HG03196 (cell line): Measurements from ENCODE around the gene ISYNA1.

ENCODE experiments used
- ATAC-seq: cut with Tn5 transposase; IDR thresholded peaks from one replicate; pipeline ENCODE4 v1.9.1; 2021; ENCODE audit not compliant: unreplicated experiment

Gene ISYNA1

GRCh38 chr19:18437491-18438330 lies at the start of gene ISYNA1:
Gene ISYNA1 (minus strand): TSS chr19:18438133. CDS start chr19:18437979, 154 bp downstream.
- no peak for ATAC-seq

GRCh38 chr19:18486746-18487145 lies 48.8 kb upstream of the ISYNA1 start:
- ATAC-seq, result no peak

- ATAC-seq, result no peak
Observed at GRCh38 chr19:18484992-18485391, 47.1 kb upstream of the ISYNA1 start.

- no peak for ATAC-seq
Observed at GRCh38 chr19:18483119-18483890, 45.4 kb upstream of the ISYNA1 start.

- no peak for ATAC-seq
Observed at GRCh38 chr19:18481505-18482222, 43.7 kb upstream of the ISYNA1 start.

- ATAC-seq, result no peak
Observed at GRCh38 chr19:18480006-18480691, 42.2 kb upstream of the ISYNA1 start.

- ATAC-seq, result peak; percentile 81
Observed at GRCh38 chr19:18478545-18479311, 40.8 kb upstream of the ISYNA1 start.

GRCh38 chr19:18477974-18478373 lies 40.0 kb upstream of the ISYNA1 start:
- ATAC-seq, result no peak

- no peak for ATAC-seq
Observed at GRCh38 chr19:18477042-18477779, 39.3 kb upstream of the ISYNA1 start.

GRCh38 chr19:18476507-18477041 lies 38.6 kb upstream of the ISYNA1 start:
- no peak for ATAC-seq

GRCh38 chr19:18475762-18476331 lies 37.9 kb upstream of the ISYNA1 start:
- no peak for ATAC-seq

GRCh38 chr19:18475004-18475453 lies 37.1 kb upstream of the ISYNA1 start:
- no peak for ATAC-seq

GRCh38 chr19:18474366-18474887 lies 36.5 kb upstream of the ISYNA1 start:
- no peak for ATAC-seq

GRCh38 chr19:18473706-18474087 lies 35.8 kb upstream of the ISYNA1 start:
- ATAC-seq, result no peak

- no peak for ATAC-seq
Observed at GRCh38 chr19:18473003-18473705, 35.2 kb upstream of the ISYNA1 start.

- no peak for ATAC-seq
Observed at GRCh38 chr19:18470787-18471186, 32.9 kb upstream of the ISYNA1 start.

GRCh38 chr19:18469069-18469846 lies 31.3 kb upstream of the ISYNA1 start:
- ATAC-seq, result no peak
